Measurements from ENCODE around the gene GHR.

- TF ChIP-seq CTCF (IDR thresholded peaks at IDR 0.05; ENCODE audit: poor library complexity, severe bottlenecking): no peak
- no peak for TF ChIP-seq POLR2AphosphoS5 (IDR thresholded peaks at IDR 0.05)
- TF ChIP-seq EZH2 (IDR thresholded peaks at IDR 0.05; ENCODE audit: borderline replicate concordance, insufficient read depth, low read length, poor library complexity, severe bottlenecking): no peak
- TF ChIP-seq RAD21 (conservative IDR thresholded peaks at IDR 0.05): no peak
- TF ChIP-seq TAF1 (IDR thresholded peaks at IDR 0.05; ENCODE audit: low read depth): no peak
- TF ChIP-seq MXI1 (conservative IDR thresholded peaks at IDR 0.05; ENCODE audit: poor library complexity, severe bottlenecking): no peak
- TF ChIP-seq EP300 (conservative IDR thresholded peaks at IDR 0.05; ENCODE audit: poor library complexity, severe bottlenecking): no peak
- no peak for TF ChIP-seq SMC3 (conservative IDR thresholded peaks at IDR 0.05; ENCODE audit: poor library complexity)
Measured at GRCh38 chr5:42648915-42649314, 225.7 kb downstream of the GHR start.

All from neural cell (in vitro differentiated cells).